HEK293T (cell line): ENCODE data around the gene C16orf89.

ENCODE experiments used
- CTCF ChIA-PET: fragments of 350-600 bp; formaldehyde crosslinking; extraction: SDS; loops from one replicate; lab custom pipeline; 2021; ENCODE audit warnings: antibody characterized with exemption, inconsistent platforms; lab: Yijun Ruan, JAX
- POLR2A ChIA-PET: fragments of 350-600 bp; formaldehyde crosslinking; extraction: SDS; loops from one replicate; lab custom pipeline; 2020; ENCODE audit warnings: antibody characterized with exemption, inconsistent platforms; lab: Yijun Ruan, JAX
- DNase-seq: peaks from one replicate; pipeline ENCODE4 v3.0.0; 2012; ENCODE audit warnings: mixed read lengths; ENCODE audit errors: extremely low spot score
- ARNT ChIP-seq: fragments of 450-650 bp; IDR thresholded peaks from 2 replicates; pipeline ENCODE4 v1.6.1; 2017; ENCODE audit warnings: mild to moderate bottlenecking
- BHLHE40 ChIP-seq: fragments of 450-650 bp; IDR thresholded peaks from 2 replicates; pipeline ENCODE4 v1.6.1; 2016; ENCODE audit warnings: mild to moderate bottlenecking, moderate library complexity, borderline replicate concordance
- CTBP1 ChIP-seq: fragments of 450-650 bp; IDR thresholded peaks from 2 replicates; pipeline ENCODE4 v1.6.1; 2016; ENCODE audit warnings: borderline replicate concordance
- ELF4 ChIP-seq: fragments of 450-650 bp; IDR thresholded peaks from 2 replicates; pipeline ENCODE4 v1.6.1; 2017; ENCODE audit warnings: antibody characterized with exemption
- FOXA1 ChIP-seq: fragments of 450-650 bp; IDR thresholded peaks from 2 replicates; pipeline ENCODE4 v1.6.1; 2016; ENCODE audit warnings: mild to moderate bottlenecking
- FOXK2 ChIP-seq: fragments of 450-650 bp; IDR thresholded peaks from 2 replicates; pipeline ENCODE4 v1.6.1; 2016; ENCODE audit warnings: mild to moderate bottlenecking
- FOXM1 ChIP-seq: fragments of 450-650 bp; IDR thresholded peaks from 2 replicates; pipeline ENCODE4 v1.6.1; 2017; ENCODE audit warnings: mild to moderate bottlenecking, borderline replicate concordance
- HDGF ChIP-seq: fragments of 450-650 bp; IDR thresholded peaks from 2 replicates; pipeline ENCODE4 v1.6.1; 2017; ENCODE audit warnings: antibody characterized with exemption, borderline replicate concordance
- L3MBTL2 ChIP-seq: fragments of 450-650 bp; conservative IDR thresholded peaks from 2 replicates; pipeline ENCODE4 v1.6.1; 2016; ENCODE audit warnings: mild to moderate bottlenecking
- LEF1 ChIP-seq: fragments of 450-650 bp; IDR thresholded peaks from 2 replicates; pipeline ENCODE4 v1.6.1; 2017; ENCODE audit warnings: mild to moderate bottlenecking, borderline replicate concordance
- NFRKB ChIP-seq: fragments of 450-650 bp; IDR thresholded peaks from 2 replicates; pipeline ENCODE4 v1.6.1; 2016; ENCODE audit warnings: mild to moderate bottlenecking, moderate library complexity
- PKNOX1 ChIP-seq: fragments of 450-650 bp; IDR thresholded peaks from 2 replicates; pipeline ENCODE4 v1.6.1; 2016
- SP1 ChIP-seq: fragments of 450-650 bp; IDR thresholded peaks from 2 replicates; pipeline ENCODE4 v1.6.1; 2017
- SUZ12 ChIP-seq: fragments of 450-650 bp; IDR thresholded peaks from 2 replicates; pipeline ENCODE4 v1.6.1; 2016; ENCODE audit warnings: mild to moderate bottlenecking
- TARDBP ChIP-seq: fragments of 450-650 bp; IDR thresholded peaks from 2 replicates; pipeline ENCODE4 v1.6.1; 2016
- ZNF384 ChIP-seq: fragments of 450-650 bp; IDR thresholded peaks from 2 replicates; pipeline ENCODE4 v1.6.1; 2016

Gene C16orf89

GRCh38 chr16:5011637-5012036, 54.1 kb downstream of the C16orf89 start:
- CTCF ChIA-PET = no interaction called here
- no peak for DNase-seq
- POLR2A ChIA-PET = no interaction called here
- TF ChIP-seq CTBP1 = no peak
- TF ChIP-seq ARNT = no peak
- no peak for TF ChIP-seq BHLHE40
- TF ChIP-seq TARDBP = no peak
- TF ChIP-seq FOXM1 = no peak
- no peak for TF ChIP-seq HDGF
- no peak for TF ChIP-seq L3MBTL2
- TF ChIP-seq SP1 = no peak
- TF ChIP-seq SUZ12 = no peak
- TF ChIP-seq FOXK2 = no peak
- TF ChIP-seq PKNOX1 = no peak

GRCh38 chr16:5010576-5011329, 55.0 kb downstream of the C16orf89 start:
- ChIA-PET CTCF (no interaction called here), POLR2A (no interaction called here)
- TF ChIP-seq NFRKB (no peak), BHLHE40 (no peak), SUZ12 (no peak), ZNF384 (no peak), LEF1 (no peak), FOXM1 (no peak), L3MBTL2 (no peak), FOXK2 (no peak), CTBP1 (no peak), ELF4 (no peak), FOXA1 (no peak)
- no peak for DNase-seq

GRCh38 chr16:5008311-5008731, 57.4 kb downstream of the C16orf89 start:
- DNase-seq = no peak
- POLR2A ChIA-PET = no interaction called here
- CTCF ChIA-PET = no interaction called here
- TF ChIP-seq ZNF384 = no peak
- no peak for TF ChIP-seq BHLHE40
- no peak for TF ChIP-seq ARNT
- TF ChIP-seq FOXK2 = no peak
- TF ChIP-seq FOXA1 = no peak
- no peak for TF ChIP-seq ELF4
- TF ChIP-seq LEF1 = no peak
- TF ChIP-seq SUZ12 = no peak

GRCh38 chr16:5007256-5007655, 58.5 kb downstream of the C16orf89 start:
- TF ChIP-seq ELF4 (no peak), ZNF384 (no peak), TARDBP (no peak), NFRKB (no peak), ARNT (no peak), FOXK2 (no peak), LEF1 (no peak), SP1 (no peak), HDGF (no peak), PKNOX1 (no peak), SUZ12 (no peak), CTBP1 (no peak), FOXA1 (no peak), FOXM1 (no peak), BHLHE40 (no peak)
- POLR2A ChIA-PET = no interaction called here
- CTCF ChIA-PET = no interaction called here
- DNase-seq = no peak

- POLR2A ChIA-PET = no interaction called here
- DNase-seq = no peak
- no peak for TF ChIP-seq PKNOX1
- no peak for TF ChIP-seq FOXM1
- TF ChIP-seq FOXA1 = no peak
- no peak for TF ChIP-seq TARDBP
- TF ChIP-seq ELF4 = no peak
- TF ChIP-seq BHLHE40 = no peak
- no peak for TF ChIP-seq ARNT
- no peak for TF ChIP-seq LEF1
- TF ChIP-seq FOXK2 = no peak
- TF ChIP-seq ZNF384 = no peak
- TF ChIP-seq HDGF = no peak
- CTCF ChIA-PET = no interaction called here
These were observed 59.2 kb downstream of the C16orf89 start for GRCh38 chr16:5006348-5007193.

GRCh38 chr16:5005916-5006315, 59.8 kb downstream of the C16orf89 start:
- ChIA-PET CTCF (no interaction called here), POLR2A (no interaction called here)
- no peak for DNase-seq
- TF ChIP-seq FOXA1 (no peak), LEF1 (no peak), PKNOX1 (no peak), ELF4 (no peak), TARDBP (no peak), ARNT (no peak)
